HCT116 (cell line): ENCODE results near the gene MUSTN1. TPM values are rescaled to one million over a fixed set of nuclear protein-coding genes. Genes with fewer than 3 reads are reported as not detected.

Source experiments
- ATAC-seq: fragments of 200-7000 bp; cut with Tn5 transposase; 2 replicates; pipeline ENCODE4 v1.9.1; 2020; ENCODE audit warnings: mild to moderate bottlenecking, moderate library complexity
- BruUV-seq: library from RNA; stranded (reverse); fragments of 400-500 nt; replicated peaks from 2 replicates; lab custom pipeline; 2021; lab: Mats Ljungman, UMichigan
- CTCF ChIA-PET: fragments of 300-600 bp; sonication (Branson Sonifier 250); formaldehyde crosslinking; loops from one replicate; lab custom pipeline; 2021; ENCODE audit warnings: antibody characterized with exemption; lab: Charles Lee
- POLR2A ChIA-PET: fragments of 300-600, 350-600 bp; sonication (Branson Sonifier 250); formaldehyde crosslinking; loops from one replicate; lab custom pipeline; 2021; ENCODE audit warnings: antibody characterized with exemption; lab: Charles Lee
- RAD21 ChIA-PET, 2 experiments: fragments of 300-600 bp; sonication (Branson Sonifier 250); formaldehyde crosslinking; loops; one replicate each; lab custom pipeline; 2023; ENCODE audit warnings: low total read pairs in 2 of 2; ENCODE audit not compliant: uncharacterized antibody in 2 of 2, unreplicated experiment in 2 of 2, low non-redundant PET in 1 of 2; lab: Charles Lee
- DNase-seq: peaks from one replicate; pipeline ENCODE4 v3.0.0-alpha.2; 2010; ENCODE audit warnings: low read depth, low spot score
- H2AFZ ChIP-seq: fragments of 200-600 bp; shearing (Covaris generic), sonication (generic); 2 replicates; pipeline ENCODE4 v1.6.1; 2017; ENCODE audit warnings: low read depth, mixed run types, mixed read lengths, antibody characterized with exemption, low read length; ENCODE audit not compliant: poor library complexity, severe bottlenecking
- H3K27ac ChIP-seq: 2 replicates; pipeline ENCODE4 v1.5.1; 2012; ENCODE audit warnings: low read depth, low read length
- H3K27me3 ChIP-seq: fragments of 200-600 bp; sonication (generic); 2 replicates; pipeline ENCODE4 v1.6.1; 2016; ENCODE audit warnings: mixed run types, low read length, mixed read lengths; ENCODE audit not compliant: insufficient read depth
- H3K36me3 ChIP-seq, 2 experiments: fragments of 200-500 bp in 1 of 2; fragments of 200-600 bp in 1 of 2; sonication (Bioruptor generic) in 1 of 2; sonication (generic) in 1 of 2; 2 replicates each; pipeline versions ENCODE4 v1.5.1 to v1.6.1; 2014 to 2016; ENCODE audit warnings: low read length in 2 of 2, inconsistent platforms in 1 of 2, mixed read lengths in 1 of 2, mixed run types in 1 of 2; ENCODE audit not compliant: insufficient read depth in 2 of 2, control insufficient read depth in 1 of 2
- H3K4me1 ChIP-seq, 2 experiments: fragments of 200-600 bp in 1 of 2; sonication (generic) in 1 of 2; 2 replicates each; pipeline versions ENCODE4 v1.5.1 to v1.6.1; 2012 to 2017; ENCODE audit warnings: low read length in 2 of 2, inconsistent platforms in 1 of 2, mild to moderate bottlenecking in 1 of 2, mixed read lengths in 1 of 2, mixed run types in 1 of 2, moderate library complexity in 1 of 2; ENCODE audit not compliant: insufficient read depth in 2 of 2, control insufficient read depth in 1 of 2
- H3K4me2 ChIP-seq: fragments of 200-600 bp; sonication (generic); 2 replicates; pipeline ENCODE4 v1.6.1; 2017; ENCODE audit warnings: mixed run types, low read length, mixed read lengths
- H3K4me3 ChIP-seq, 2 experiments: fragments of 200-600 bp in 1 of 2; sonication (generic) in 1 of 2; replicated peaks in 1 of 2; 2 replicates each; pipeline ENCODE4 v1.5.1; 2011 to 2016; ENCODE audit warnings: low read length in 2 of 2, control low read depth in 1 of 2, low read depth in 1 of 2, mild to moderate bottlenecking in 1 of 2, mixed read lengths in 1 of 2, mixed run types in 1 of 2
- H3K79me2 ChIP-seq: fragments of 200-600 bp; sonication (generic); 2 replicates; pipeline ENCODE4 v1.6.1; 2017; ENCODE audit warnings: mild to moderate bottlenecking, mixed run types, low read length, moderate library complexity, mixed read lengths; ENCODE audit not compliant: insufficient read depth
- H3K9ac ChIP-seq: fragments of 200-600 bp; sonication (generic); 2 replicates; pipeline ENCODE4 v1.6.1; 2016; ENCODE audit warnings: low read length, mixed read lengths
- H3K9me2 ChIP-seq: fragments of 200-600 bp; sonication (generic), shearing (Covaris generic); 2 replicates; pipeline ENCODE4 v1.6.1; 2017; ENCODE audit warnings: mixed run types, mild to moderate bottlenecking, moderate library complexity; ENCODE audit not compliant: insufficient read depth
- H3K9me3 ChIP-seq, 2 experiments: fragments of 200-500 bp in 1 of 2; fragments of 200-600 bp in 1 of 2; sonication (Bioruptor generic) in 1 of 2; sonication (generic) in 1 of 2; 2 replicates each; pipeline ENCODE4 v1.6.1; 2014 to 2017; ENCODE audit warnings: low read length in 2 of 2, mixed read lengths in 2 of 2, inconsistent platforms in 1 of 2, low read depth in 1 of 2, mild to moderate bottlenecking in 1 of 2, mixed run types in 1 of 2, moderate library complexity in 1 of 2; ENCODE audit not compliant: control insufficient read depth in 1 of 2, insufficient read depth in 1 of 2
- H4K20me1 ChIP-seq: fragments of 200-600 bp; sonication (generic), shearing (Covaris generic); 2 replicates; pipeline ENCODE4 v1.6.1; 2017; ENCODE audit warnings: mixed run types, mild to moderate bottlenecking, moderate library complexity; ENCODE audit not compliant: insufficient read depth
- CBX3 ChIP-seq: IDR thresholded peaks from 2 replicates; pipeline ENCODE4 v1.6.1; 2012; ENCODE audit warnings: low read depth
- ELF1 ChIP-seq: IDR thresholded peaks from 2 replicates; pipeline ENCODE4 v1.6.1; 2012; ENCODE audit warnings: low read depth, borderline replicate concordance
- EZH2 ChIP-seq: fragments of 200-600 bp; sonication (generic); IDR thresholded peaks from 2 replicates; pipeline ENCODE4 v1.6.1; 2017; ENCODE audit warnings: antibody characterized with exemption, mixed run types
- EZH2phosphoT487 ChIP-seq: fragments of 200-600 bp; IDR thresholded peaks from 2 replicates; pipeline ENCODE4 v1.6.1; 2018; ENCODE audit warnings: antibody characterized with exemption, borderline replicate concordance
- FOSL1 ChIP-seq: IDR thresholded peaks from 2 replicates; pipeline ENCODE4 v1.6.1; 2012; ENCODE audit warnings: low read depth
- POLR2A ChIP-seq: IDR thresholded peaks from 2 replicates; pipeline ENCODE4 v1.7.0; 2011; ENCODE audit warnings: borderline replicate concordance; ENCODE audit not compliant: insufficient read depth, insufficient read length; ENCODE audit errors: extremely low read depth
- SIN3A ChIP-seq: IDR thresholded peaks from 2 replicates; pipeline ENCODE4 v1.6.1; 2012; ENCODE audit warnings: low read depth
- SP1 ChIP-seq: IDR thresholded peaks from 2 replicates; pipeline ENCODE4 v1.6.1; 2012; ENCODE audit warnings: low read depth
- TCF7L2 ChIP-seq: IDR thresholded peaks from 2 replicates; pipeline ENCODE4 v1.7.0; 2011; ENCODE audit warnings: borderline replicate concordance, inconsistent platforms; ENCODE audit not compliant: insufficient read depth, insufficient read length; ENCODE audit errors: extremely low read depth
- YY1 ChIP-seq: IDR thresholded peaks from 2 replicates; pipeline ENCODE4 v1.6.1; 2011; ENCODE audit warnings: low read length, low read depth, moderate library complexity, mild to moderate bottlenecking; ENCODE audit not compliant: insufficient replicate concordance; ENCODE audit errors: extremely low read depth
- ZFX ChIP-seq: fragments of 450-650 bp; IDR thresholded peaks from 2 replicates; pipeline ENCODE4 v1.6.1; 2017
- ZNF274 ChIP-seq: fragments of 200-500 bp; sonication (Bioruptor generic); IDR thresholded peaks from 2 replicates; pipeline ENCODE4 v1.6.1; 2014; ENCODE audit warnings: mild to moderate bottlenecking, low read depth, low read length, inconsistent platforms
- intact Hi-C: fragments of 100-400 bp; cut with micrococcal nuclease; formaldehyde crosslinking; loops from 2 replicates; pipeline ENCODE4 v1.10.0; 2022
- total RNA-seq: library from RNA; stranded (reverse); gene quantifications from one replicate; pipeline ENCODE4 v1.2.1, GENCODE V29; 2021; ENCODE audit not compliant: unreplicated experiment
- TF ChIP-seq, protein P1 (sequence below): IDR thresholded peaks from 2 replicates; pipeline ENCODE4 v1.6.1; 2012; ENCODE audit warnings: low read depth

Gene MUSTN1
- total RNA-seq, 1 experiment from 2014 or later: 0.44 TPM

DNA sequence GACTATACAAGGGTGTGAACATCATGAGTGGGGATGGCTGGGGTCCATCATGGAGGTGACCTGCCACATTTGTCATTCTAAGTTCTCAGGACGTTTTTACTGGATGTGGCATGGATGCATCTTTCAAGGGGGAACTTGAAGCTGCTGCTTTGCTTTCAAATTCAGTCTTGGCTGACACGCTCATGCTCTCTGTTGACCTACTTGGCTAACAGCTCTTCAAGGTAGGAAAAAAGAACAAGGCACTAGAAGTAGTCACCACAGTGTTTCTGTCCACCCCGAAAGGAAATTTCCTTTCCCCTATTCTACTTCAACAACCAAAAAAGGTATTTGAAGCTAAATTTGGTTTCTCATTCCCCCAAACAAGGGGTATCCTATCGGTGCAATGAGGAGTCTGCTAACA lies 47.6 kb upstream of the MUSTN1 start:
- Histone ChIP-seq H3K4me2 (no peak overlapping the region), H3K9me3 (no peaks in the 10 kb centered on the region), H4K20me1 (no peaks in the 10 kb centered on the region), H3K36me3 (no peaks in the 10 kb centered on the region), H3K9ac (no peak overlapping the region), H3K4me1 (no peaks in the 10 kb centered on the region), H3K27ac (no peak overlapping the region), H3K27me3 (no peaks in the 10 kb centered on the region), H2AFZ (no peak overlapping the region), H3K79me2 (peaks cover 1% of the 10 kb centered on the region; the same call in 1 of the 2 replicates), H3K9me2 (no peaks in the 10 kb centered on the region), H3K4me3 (no peak overlapping the region)
- no peak for TF ChIP-seq EZH2
- TF ChIP-seq SP1: no peak
- TF ChIP-seq TCF7L2: no peak
- TF ChIP-seq FOSL1: no peak
- TF ChIP-seq YY1: no peak
- TF ChIP-seq ZNF274: no peak
- no peak for TF ChIP-seq CBX3
- TF ChIP-seq SIN3A: no peak
- no peak for TF ChIP-seq POLR2A
- TF ChIP-seq ELF1: no peak
- no peak for TF ChIP-seq EZH2phosphoT487
- no peak for TF ChIP-seq ZFX
- TF ChIP-seq, protein P1, sequence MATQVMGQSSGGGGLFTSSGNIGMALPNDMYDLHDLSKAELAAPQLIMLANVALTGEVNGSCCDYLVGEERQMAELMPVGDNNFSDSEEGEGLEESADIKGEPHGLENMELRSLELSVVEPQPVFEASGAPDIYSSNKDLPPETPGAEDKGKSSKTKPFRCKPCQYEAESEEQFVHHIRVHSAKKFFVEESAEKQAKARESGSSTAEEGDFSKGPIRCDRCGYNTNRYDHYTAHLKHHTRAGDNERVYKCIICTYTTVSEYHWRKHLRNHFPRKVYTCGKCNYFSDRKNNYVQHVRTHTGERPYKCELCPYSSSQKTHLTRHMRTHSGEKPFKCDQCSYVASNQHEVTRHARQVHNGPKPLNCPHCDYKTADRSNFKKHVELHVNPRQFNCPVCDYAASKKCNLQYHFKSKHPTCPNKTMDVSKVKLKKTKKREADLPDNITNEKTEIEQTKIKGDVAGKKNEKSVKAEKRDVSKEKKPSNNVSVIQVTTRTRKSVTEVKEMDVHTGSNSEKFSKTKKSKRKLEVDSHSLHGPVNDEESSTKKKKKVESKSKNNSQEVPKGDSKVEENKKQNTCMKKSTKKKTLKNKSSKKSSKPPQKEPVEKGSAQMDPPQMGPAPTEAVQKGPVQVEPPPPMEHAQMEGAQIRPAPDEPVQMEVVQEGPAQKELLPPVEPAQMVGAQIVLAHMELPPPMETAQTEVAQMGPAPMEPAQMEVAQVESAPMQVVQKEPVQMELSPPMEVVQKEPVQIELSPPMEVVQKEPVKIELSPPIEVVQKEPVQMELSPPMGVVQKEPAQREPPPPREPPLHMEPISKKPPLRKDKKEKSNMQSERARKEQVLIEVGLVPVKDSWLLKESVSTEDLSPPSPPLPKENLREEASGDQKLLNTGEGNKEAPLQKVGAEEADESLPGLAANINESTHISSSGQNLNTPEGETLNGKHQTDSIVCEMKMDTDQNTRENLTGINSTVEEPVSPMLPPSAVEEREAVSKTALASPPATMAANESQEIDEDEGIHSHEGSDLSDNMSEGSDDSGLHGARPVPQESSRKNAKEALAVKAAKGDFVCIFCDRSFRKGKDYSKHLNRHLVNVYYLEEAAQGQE: no peak
- intact Hi-C loops: no loop called here
- ChIA-PET RAD21 (no interaction called here), CTCF (no interaction called here), POLR2A (no interaction called here)
- no TSS peak for BruUV-seq
- ATAC-seq (no peak), DNase-seq (no peak)
